ENCODE results near the gene SBDS.
A peak's percentile ranks its signal among the peaks of the same experiment; 100 is the strongest.
"Not testable (repeated sequence)": the region's sequence is repeated elsewhere in the genome, so short reads cannot be mapped to it uniquely, and the experiment has no call there.

The SBDS gene

GRCh38 chr7:66994051-66994450, 1.3 kb downstream of the SBDS start:
- not testable (repeated sequence) for DNase-seq

- DNase-seq: not testable (repeated sequence)
These were observed 5.8 kb downstream of the SBDS start for GRCh38 chr7:66989552-66989951.

GRCh38 chr7:66980336-66980735, 15.1 kb downstream of the SBDS start:
- DNase-seq: not testable (repeated sequence)

GRCh38 chr7:66979013-66979412, 16.4 kb downstream of the SBDS start:
- DNase-seq: not testable (repeated sequence)

GRCh38 chr7:66978312-66978711, 17.1 kb downstream of the SBDS start:
- not testable (repeated sequence) for DNase-seq

GRCh38 chr7:66974986-66975590, 20.3 kb downstream of the SBDS start:
- DNase-seq: no peak

- no peak for DNase-seq
These were observed 25.1 kb downstream of the SBDS start for GRCh38 chr7:66970310-66970709.

GRCh38 chr7:66969001-66969400, 26.4 kb downstream of the SBDS start:
- not testable (repeated sequence) for DNase-seq

- no peak for DNase-seq
These were observed 28.4 kb downstream of the SBDS start for GRCh38 chr7:66967029-66967428.

- DNase-seq: no peak
These were observed 31.0 kb downstream of the SBDS start for GRCh38 chr7:66964411-66964810.

GRCh38 chr7:66961096-66961495, 34.3 kb downstream of the SBDS start:
- DNase-seq: no peak

- no peak for DNase-seq
These were observed 35.2 kb downstream of the SBDS start for GRCh38 chr7:66960192-66960591.

GRCh38 chr7:66958538-66959350, 36.6 kb downstream of the SBDS start:
- DNase-seq: no peak

GRCh38 chr7:66957595-66958290, 37.6 kb downstream of the SBDS start:
- DNase-seq: no peak

GRCh38 chr7:66953044-66953427, 42.4 kb downstream of the SBDS start:
- DNase-seq: no peak

- DNase-seq: peak; percentile 76
These were observed 42.9 kb downstream of the SBDS start for GRCh38 chr7:66952343-66953043.

GRCh38 chr7:66950763-66951162, 44.6 kb downstream of the SBDS start:
- no peak for DNase-seq

GRCh38 chr7:66950311-66950710, 45.1 kb downstream of the SBDS start:
- DNase-seq: no peak

- no peak for DNase-seq
These were observed 46.8 kb downstream of the SBDS start for GRCh38 chr7:66948480-66949109.

- DNase-seq: no peak
These were observed 48.8 kb downstream of the SBDS start for GRCh38 chr7:66946545-66946944.

- DNase-seq: no peak
These were observed 56.1 kb downstream of the SBDS start for GRCh38 chr7:66939325-66939724.

GRCh38 chr7:66937940-66938339, 57.4 kb downstream of the SBDS start:
- DNase-seq: no peak
